ENCODE measurements around the gene GDF9.

Gene GDF9, protein sequence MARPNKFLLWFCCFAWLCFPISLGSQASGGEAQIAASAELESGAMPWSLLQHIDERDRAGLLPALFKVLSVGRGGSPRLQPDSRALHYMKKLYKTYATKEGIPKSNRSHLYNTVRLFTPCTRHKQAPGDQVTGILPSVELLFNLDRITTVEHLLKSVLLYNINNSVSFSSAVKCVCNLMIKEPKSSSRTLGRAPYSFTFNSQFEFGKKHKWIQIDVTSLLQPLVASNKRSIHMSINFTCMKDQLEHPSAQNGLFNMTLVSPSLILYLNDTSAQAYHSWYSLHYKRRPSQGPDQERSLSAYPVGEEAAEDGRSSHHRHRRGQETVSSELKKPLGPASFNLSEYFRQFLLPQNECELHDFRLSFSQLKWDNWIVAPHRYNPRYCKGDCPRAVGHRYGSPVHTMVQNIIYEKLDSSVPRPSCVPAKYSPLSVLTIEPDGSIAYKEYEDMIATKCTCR

DNA sequence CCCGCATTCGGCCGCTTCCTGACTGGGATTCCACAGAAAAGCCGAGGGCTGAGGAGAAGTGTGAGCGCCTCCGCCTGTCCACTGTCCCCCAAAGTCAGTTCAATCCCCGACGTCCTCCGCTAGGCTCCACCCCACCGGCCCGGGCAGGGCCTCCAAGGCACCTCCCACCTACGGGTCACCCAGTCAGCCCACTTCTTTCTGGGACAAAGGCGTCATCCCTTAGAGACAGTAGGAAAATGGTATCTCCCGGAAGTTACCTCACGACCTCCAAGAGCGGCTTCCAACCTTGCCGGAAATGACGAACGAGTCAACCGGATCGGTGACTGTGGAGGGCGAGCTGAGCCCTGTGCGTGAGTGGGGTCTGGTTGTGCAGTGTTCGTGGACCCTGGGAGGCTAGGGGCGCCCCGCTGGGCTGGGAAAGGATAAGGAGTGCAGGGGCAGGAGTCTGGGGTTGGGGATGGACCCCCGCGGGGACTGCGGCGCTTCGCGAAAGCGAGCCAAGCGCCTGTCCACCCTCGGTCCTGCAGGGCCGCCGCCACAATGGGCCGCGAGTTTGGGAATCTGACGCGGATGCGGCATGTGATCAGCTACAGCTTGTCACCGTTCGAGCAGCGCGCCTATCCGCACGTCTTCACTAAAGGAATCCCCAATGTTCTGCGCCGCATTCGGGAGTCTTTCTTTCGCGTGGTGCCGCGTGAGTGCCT, at the start of gene GDF9, which contains the start of gene UQCRQ:
Gene GDF9 (minus strand): TSS at position 128 of the 704 bp plus-strand sequence. CDS start 1,936 bp downstream, outside the sequence.
Gene UQCRQ (plus strand): TSS at position 301 of the 704 bp plus-strand sequence. CDS start 240 bp downstream, at position 541.
- peak; percentile 99 for DNase-seq (ENCODE audit: low read depth, low spot score)

GRCh38 chr5:132915681-132916080, 49.4 kb upstream of the GDF9 start:
- DNase-seq (ENCODE audit: low read depth, low spot score), result no peak

DNA sequence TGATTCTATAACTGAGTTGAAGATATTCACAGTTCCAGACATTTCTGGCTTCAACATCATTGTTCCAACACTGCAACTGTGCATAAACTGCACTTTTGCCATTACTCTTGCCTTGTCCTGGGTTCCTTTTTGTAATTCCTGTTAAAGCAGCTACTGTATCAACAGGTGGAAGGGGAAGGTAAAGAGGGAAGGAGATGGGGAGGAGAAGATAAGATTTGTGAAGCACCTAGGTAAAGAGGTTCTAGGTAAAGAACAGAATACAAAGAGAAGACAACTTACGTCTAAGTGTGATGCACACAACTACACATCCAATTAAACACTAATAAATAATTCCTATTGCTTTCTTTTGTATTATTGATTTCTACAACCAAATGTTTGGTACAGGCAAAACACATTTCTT, 43.4 kb upstream of the GDF9 start:
- no peak for DNase-seq (ENCODE audit: low read depth, low spot score)

GRCh38 chr5:132907161-132907560, 40.9 kb upstream of the GDF9 start:
- no peak for DNase-seq (ENCODE audit: low read depth, low spot score)

DNA sequence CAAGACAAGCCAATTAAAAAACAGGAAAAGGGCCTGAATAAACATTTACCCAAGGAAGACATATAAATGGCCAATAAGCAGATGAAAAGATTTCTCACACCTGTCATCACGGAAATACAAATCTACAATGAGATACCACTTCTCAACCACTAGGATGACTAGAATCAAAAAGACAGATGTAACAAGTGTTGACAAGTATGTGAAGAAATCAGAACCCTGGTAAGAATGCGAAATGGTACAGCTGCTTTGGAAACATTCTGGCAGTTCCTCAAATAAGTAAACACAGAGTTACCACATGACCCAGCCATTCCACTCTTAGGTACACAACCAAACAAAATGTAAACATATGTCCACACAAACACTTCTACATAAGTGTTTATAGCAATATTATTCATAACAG, 39.7 kb upstream of the GDF9 start:
- DNase-seq (ENCODE audit: low read depth, low spot score), result no peak

GRCh38 chr5:132901730-132902129, 35.5 kb upstream of the GDF9 start:
- DNase-seq (ENCODE audit: low read depth, low spot score), result no peak

GRCh38 chr5:132901036-132901435, 34.8 kb upstream of the GDF9 start:
- no peak for DNase-seq (ENCODE audit: low read depth, low spot score)

DNA sequence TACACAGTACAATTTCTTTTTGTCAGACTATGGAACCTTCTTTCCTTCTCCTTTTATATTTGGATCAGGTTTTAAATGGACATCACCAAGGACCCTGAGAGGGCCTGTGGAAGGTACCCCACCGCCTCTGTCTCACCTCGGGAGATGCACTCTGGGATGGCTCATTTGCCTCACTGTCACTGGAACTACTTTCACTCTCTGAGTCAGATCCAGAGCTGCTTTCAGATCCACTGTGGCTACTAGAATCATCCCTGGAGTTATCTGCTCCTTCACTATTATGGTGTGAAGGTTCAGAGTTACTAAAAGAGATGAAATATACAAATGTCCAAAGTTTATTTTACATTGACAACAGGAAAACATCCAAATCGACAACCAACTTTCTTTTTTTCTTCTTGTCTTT, 31.8 kb upstream of the GDF9 start:
- no peak for DNase-seq (ENCODE audit: low read depth, low spot score)

DNA sequence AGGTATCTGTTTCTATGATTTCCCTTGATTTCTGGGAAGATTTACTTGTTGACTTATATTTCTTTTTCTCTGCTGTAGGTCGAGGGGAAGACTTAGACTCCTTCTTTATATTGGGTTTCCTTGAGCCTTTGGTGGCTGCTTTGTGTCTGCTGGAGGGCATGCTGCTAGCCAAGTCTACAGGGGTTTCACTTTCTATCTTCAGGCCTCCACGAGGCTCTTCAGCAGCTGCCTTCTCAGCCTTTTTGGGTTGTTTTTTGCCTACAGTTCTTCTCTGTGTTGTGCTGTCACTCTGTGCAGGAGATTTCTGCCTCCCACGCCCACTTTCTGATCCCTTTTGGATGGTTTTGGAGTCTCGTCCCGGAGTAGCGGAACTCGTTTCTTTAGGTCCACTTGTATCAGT, 30.4 kb upstream of the GDF9 start:
- no peak for DNase-seq (ENCODE audit: low read depth, low spot score)

- DNase-seq (ENCODE audit: low read depth, low spot score), result no peak
Observed at GRCh38 chr5:132895719-132896305, 29.5 kb upstream of the GDF9 start.

GRCh38 chr5:132890817-132891216, 24.5 kb upstream of the GDF9 start:
- no peak for DNase-seq (ENCODE audit: low read depth, low spot score)

DNA sequence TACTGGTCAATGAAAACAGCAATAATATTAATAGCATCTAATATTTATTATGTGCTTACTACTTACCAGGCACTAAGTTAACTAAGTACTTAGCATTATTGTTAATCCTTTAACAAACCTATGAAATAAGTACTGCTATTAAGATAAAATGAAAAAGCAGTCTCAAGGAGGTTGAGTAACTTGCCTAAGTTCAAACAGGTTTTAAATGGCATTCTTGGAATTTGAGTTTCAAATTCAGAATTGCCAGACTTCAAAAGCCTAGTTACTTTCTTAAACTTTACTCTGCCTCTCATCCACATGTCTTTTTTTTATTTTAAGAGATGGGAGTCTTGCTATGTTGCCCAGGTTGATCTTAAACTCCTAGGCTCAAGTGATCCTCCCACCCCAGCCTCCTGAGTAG, 23.2 kb upstream of the GDF9 start:
- DNase-seq (ENCODE audit: low read depth, low spot score), result no peak

GRCh38 chr5:132887283-132887682, 21.0 kb upstream of the GDF9 start:
- no peak for DNase-seq (ENCODE audit: low read depth, low spot score)

DNA sequence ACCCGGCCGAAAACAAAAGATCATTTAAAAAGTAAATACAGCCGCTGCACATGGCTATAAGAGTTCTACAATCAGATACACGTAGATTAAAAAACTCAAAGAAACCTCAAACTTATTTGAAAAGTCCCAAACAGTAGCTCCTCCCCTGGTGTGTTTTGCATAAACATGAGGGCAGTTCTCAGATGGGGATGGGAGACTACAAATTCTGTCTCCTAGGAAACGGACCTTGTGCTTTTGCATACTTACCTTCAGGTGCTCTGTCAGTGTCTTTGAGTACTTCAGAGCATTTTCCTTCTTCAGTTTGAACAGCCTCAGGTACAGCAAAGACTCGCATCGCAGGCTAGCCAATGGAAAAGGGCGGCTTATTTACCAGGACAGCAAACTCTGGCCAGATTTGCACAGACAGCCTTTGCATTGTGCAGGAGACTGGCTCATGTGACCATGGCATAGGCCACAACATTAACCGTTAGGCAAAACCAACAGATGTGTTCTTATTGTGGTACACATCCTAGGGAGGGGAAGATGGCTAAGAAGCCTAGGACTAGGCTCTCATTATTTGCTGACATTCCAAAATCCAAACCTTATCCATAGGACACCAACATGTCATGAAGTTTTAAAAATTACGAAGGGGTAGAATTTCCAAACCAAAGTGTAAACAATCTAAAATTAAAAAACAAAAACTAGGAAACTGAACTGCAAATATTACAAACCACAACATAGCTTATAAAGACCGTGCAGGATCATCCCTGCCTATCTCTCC, 20.0 kb upstream of the GDF9 start:
- no peak for DNase-seq (ENCODE audit: low read depth, low spot score)

DNA sequence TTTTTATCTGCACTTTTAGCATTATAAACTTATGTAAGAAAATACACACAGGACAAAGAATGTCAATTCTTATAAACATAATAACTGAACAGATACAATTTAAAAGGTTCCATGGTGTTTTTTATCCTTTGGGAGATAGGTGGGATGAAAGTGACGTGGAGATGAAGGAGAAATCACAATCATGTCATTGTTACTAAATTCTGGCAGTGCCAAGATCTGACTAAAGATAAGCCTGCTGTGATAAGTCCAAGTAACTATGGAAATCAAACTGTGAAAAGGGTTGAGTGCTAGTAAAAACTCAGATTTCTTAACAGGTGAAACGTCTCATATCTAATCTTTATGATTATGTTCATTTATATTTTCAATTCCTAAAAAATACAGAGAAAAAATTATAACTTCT, 18.3 kb upstream of the GDF9 start:
- DNase-seq (ENCODE audit: low read depth, low spot score), result no peak

DNA sequence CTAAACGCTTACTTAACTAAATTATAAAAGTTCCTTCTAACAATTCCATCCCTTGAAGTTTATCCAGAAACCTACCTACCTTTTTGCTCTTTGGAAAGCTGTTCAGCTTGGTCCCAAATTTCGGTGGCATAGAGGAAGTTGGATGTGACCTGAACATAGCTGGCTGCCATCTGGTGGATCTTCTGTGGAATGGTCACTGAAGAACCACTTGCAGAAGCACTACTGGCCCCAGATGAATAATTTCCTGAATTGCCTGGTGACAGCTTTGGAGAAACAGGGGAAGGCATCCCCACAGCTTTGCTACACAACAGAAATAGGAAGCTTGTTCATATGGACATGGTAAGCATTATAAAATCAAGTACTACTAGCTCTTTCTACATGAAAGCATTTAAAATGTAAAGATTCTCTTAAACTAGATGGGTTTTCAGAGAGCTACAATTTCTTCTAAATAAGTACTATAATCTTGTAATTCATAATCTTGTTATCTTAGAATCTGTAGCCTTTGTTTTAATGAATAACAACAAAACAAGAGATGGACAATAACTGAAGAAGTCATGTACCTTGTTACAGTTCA, 17.1 kb upstream of the GDF9 start:
- peak; percentile 76 for DNase-seq (ENCODE audit: low read depth, low spot score)

GRCh38 chr5:132877938-132878337, 11.7 kb upstream of the GDF9 start:
- DNase-seq (ENCODE audit: low read depth, low spot score), result peak; percentile 83

GRCh38 chr5:132877466-132877865, 11.2 kb upstream of the GDF9 start:
- no peak for DNase-seq (ENCODE audit: low read depth, low spot score)

GRCh38 chr5:132876020-132876759, 9.9 kb upstream of the GDF9 start:
- DNase-seq (ENCODE audit: low read depth, low spot score), result peak; percentile 26

DNA sequence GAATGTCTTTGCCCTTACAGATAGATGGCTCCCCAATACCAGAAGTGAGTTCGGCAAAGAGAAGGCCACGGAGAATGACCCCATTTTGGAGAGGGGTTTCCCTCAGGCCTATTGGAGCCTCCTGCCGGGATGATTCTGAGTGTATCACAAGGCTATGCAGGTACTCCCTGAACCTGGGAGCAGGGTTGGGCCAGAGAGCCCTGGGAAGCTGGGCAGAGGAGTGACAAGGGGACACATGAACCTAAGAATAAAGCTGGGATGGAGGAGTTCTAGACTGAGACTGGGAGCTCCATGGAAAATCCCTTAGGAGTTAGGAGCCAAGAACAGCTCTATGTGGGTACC, 7.6 kb upstream of the GDF9 start:
- DNase-seq (ENCODE audit: low read depth, low spot score), result no peak

All from astrocyte of the hippocampus (primary cell).